ENCODE results near the gene STMP1.
"Not testable (repeated sequence)": the region's sequence is repeated elsewhere in the genome, so short reads cannot be mapped to it uniquely, and the experiment has no call there.

The STMP1 gene

GRCh38 chr7:135662373-135663114, at the start of gene STMP1:
STMP1 (plus strand) TSS chr7:135662514.
- peak; percentile 97 for DNase-seq

GRCh38 chr7:135616136-135616535, 46.2 kb upstream of the STMP1 start:
- no peak for DNase-seq

- no peak for DNase-seq
Measured at GRCh38 chr7:135617781-135618180, 44.5 kb upstream of the STMP1 start.

- no peak for DNase-seq
Measured at GRCh38 chr7:135618510-135618909, 43.8 kb upstream of the STMP1 start.

- DNase-seq: no peak
Measured at GRCh38 chr7:135620447-135620846, 41.9 kb upstream of the STMP1 start.

- DNase-seq: peak in 1 of 2 experiments; percentile 8
Measured at GRCh38 chr7:135620980-135621850, 41.1 kb upstream of the STMP1 start.

- DNase-seq: no peak
Measured at GRCh38 chr7:135634191-135634878, 28.0 kb upstream of the STMP1 start.

- not testable (repeated sequence) for DNase-seq
Measured at GRCh38 chr7:135639690-135640089, 22.6 kb upstream of the STMP1 start.

GRCh38 chr7:135644154-135644553, 18.2 kb upstream of the STMP1 start:
- no peak for DNase-seq

- DNase-seq: no peak
Measured at GRCh38 chr7:135644729-135645128, 17.6 kb upstream of the STMP1 start.

- no peak for DNase-seq
Measured at GRCh38 chr7:135645296-135645904, 16.9 kb upstream of the STMP1 start.

GRCh38 chr7:135647755-135648154, 14.6 kb upstream of the STMP1 start:
- no peak for DNase-seq

- DNase-seq: no peak
Measured at GRCh38 chr7:135648235-135648634, 14.1 kb upstream of the STMP1 start.

GRCh38 chr7:135650831-135651573, 11.3 kb upstream of the STMP1 start:
- DNase-seq: no peak

- DNase-seq: no peak
Measured at GRCh38 chr7:135653340-135654080, 8.8 kb upstream of the STMP1 start.

- DNase-seq: no peak
Measured at GRCh38 chr7:135658564-135658963, 3.8 kb upstream of the STMP1 start.

- no peak for DNase-seq
Measured at GRCh38 chr7:135659159-135659846, 3.0 kb upstream of the STMP1 start.

- no peak for DNase-seq
Measured at GRCh38 chr7:135661311-135662122, 797 bp upstream of the STMP1 start.

GRCh38 chr7:135662123-135662372, 266 bp upstream of the STMP1 start:
- DNase-seq: no peak

GRCh38 chr7:135664046-135664589, 1.8 kb downstream of the STMP1 start:
- peak in 1 of 2 experiments; percentile 9 for DNase-seq
